NCI-H2196 (cell line): ENCODE results near the gene HOXD13.
A peak's percentile ranks its signal among the peaks of the same experiment; 100 is the strongest.

Experiments
- DNase-seq: peaks from one replicate; lab custom pipeline; 2025; ENCODE audit not compliant: unreplicated experiment; lab: John Stamatoyannopoulos, UW

Gene HOXD13

GRCh38 chr2:176092270-176093144 is at the start of gene HOXD13:
TSS of gene HOXD13 (plus strand) at chr2:176092721. CDS start at chr2:176092891, 170 bp downstream.
- peak; percentile 20 for DNase-seq

DNA sequence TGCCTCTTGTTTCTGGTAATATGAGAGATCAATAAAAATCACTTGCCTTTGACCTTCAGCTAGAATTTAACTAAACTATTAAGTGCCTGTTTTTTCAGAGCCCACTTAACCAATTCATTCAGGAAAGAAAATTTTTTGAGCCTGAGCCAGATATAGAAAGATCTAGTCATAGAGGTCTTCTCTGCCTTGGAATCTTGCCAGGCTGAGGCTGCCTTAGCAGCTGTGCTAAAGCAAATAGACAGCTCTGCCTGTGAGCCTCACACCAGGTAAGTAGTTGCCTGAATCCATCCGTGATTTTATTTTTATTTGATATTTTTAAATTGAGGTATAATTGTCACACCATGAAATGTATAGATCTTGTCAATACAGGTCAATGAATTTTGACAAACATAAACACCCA is 36.1 kb upstream of the HOXD13 start:
- DNase-seq: peak; percentile 76

DNA sequence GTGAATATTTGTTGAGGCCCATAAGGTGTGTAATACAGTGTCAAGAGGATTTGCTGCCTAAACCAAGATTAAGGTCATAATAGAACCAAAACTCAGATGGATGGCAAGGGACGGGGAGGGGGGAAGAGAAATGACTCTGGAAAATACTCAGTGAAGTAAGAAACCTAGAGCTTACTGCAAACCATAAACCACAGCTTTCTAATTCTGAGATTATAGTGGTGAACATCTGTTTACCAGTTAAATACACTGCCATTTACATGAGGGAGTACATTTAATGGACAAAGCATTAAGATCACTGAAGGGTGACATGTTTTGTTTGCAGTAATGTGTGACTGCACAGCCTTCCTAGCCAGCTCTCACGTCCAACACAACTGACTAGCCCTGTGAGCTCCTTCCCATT is 28.6 kb upstream of the HOXD13 start:
- DNase-seq: no peak

DNA sequence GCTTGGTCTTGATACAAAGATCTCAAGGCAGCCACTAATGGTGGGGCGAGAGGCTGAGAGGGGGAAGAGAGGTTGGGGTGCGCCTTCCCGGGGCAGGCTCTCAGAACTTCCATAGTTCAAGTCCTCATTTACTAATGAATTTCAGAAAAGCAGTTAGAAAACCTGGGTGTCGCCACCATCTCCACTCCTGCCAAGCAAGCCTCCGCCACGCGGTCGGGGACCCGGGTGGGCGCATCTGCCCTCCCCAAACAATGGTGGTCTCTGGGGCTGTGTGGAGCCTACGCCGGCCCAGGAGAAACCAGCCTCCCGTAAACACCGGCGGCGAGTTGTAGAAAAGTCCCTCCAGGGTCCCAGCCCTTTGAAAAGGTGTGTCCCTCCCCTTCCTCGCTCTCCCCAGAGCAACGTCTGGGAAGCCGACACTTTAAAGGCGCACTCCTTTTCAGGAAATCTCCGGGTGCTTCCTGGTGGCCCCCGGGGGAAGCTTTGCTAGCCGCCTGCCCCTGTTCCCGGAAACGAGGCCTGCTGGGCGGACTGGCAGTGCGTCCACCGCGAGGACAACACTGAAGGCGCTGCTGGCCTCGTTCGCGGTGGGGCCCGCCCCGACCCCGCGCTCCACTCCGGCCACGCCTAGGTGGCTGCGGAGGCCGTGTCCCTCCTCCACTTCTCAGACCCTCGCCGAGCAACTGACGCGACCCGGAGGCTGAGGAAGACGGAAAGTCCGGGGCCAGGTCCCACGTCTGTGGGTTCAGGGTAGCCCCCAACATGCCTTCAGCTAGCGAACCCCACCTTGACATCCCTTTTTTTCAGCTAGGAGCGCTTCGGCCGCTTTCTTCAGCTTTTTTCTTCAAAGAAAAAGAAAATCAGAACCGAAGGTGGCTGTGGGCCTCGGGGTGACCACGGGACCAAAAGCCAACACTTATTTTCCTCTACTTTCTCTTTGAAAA is 25.6 kb upstream of the HOXD13 start:
- DNase-seq: no peak

DNA sequence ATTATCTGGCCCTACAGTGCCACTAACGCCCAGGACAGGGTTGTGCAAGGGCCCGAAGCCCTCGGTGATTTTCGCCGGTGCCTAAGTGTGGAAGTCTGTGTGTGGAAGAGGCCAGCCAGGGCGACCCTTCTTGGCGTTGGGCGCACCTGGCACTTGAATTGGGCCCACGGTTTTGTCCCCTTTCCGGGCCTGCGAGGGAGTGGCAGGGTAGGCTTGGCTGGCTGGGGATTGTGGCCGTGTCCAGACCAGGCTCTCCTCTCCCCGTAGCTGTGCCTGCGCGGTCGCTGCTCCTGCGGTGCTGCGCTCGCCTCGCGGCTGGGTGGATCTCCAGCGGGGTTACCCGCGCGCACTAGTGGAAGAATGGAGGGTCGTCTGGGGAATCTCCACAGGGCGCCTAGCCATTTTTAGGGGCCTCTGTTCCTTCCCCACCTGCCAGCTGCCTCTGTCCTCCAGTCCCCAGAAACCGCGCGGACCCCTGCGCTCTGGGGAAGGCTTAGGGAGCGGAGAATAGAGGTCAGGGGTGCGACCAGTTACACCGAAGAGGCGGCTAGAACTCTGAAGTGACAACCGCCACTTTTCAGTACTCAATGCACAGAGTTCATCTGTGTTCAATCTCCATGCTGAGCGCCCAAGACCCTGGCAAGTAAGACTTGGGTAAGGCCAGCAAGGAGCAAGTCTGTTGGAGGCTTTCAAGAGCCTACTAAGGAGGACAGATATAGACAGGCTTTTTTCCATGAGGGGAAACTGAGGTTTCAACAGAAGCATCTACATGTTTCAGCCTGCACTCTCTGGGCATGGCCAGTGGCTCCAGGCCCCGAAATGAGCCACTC is 24.7 kb upstream of the HOXD13 start:
- no peak for DNase-seq

- DNase-seq: no peak
These were observed 24.1 kb upstream of the HOXD13 start for GRCh38 chr2:176068419-176068832.

GRCh38 chr2:176071330-176072291 is 20.9 kb upstream of the HOXD13 start:
- DNase-seq: no peak

DNA sequence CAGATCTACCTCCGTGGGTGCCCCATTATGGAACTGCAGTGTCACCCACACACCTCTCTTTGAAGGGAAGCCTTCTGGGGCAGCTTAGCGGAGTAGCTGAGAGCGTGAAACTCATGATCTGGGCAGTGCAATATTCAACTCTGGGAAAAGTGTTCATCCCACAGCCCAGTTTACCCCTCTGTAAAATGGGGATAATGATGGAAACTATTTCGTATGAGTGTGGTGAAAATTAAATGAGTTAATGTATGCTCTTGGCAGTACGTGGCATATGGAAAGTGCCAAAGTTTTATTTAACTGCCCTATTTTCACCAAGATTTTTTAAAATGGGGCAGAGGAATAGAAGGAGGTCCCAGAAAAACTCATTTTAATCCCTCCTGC is 20.2 kb upstream of the HOXD13 start:
- DNase-seq: no peak

DNA sequence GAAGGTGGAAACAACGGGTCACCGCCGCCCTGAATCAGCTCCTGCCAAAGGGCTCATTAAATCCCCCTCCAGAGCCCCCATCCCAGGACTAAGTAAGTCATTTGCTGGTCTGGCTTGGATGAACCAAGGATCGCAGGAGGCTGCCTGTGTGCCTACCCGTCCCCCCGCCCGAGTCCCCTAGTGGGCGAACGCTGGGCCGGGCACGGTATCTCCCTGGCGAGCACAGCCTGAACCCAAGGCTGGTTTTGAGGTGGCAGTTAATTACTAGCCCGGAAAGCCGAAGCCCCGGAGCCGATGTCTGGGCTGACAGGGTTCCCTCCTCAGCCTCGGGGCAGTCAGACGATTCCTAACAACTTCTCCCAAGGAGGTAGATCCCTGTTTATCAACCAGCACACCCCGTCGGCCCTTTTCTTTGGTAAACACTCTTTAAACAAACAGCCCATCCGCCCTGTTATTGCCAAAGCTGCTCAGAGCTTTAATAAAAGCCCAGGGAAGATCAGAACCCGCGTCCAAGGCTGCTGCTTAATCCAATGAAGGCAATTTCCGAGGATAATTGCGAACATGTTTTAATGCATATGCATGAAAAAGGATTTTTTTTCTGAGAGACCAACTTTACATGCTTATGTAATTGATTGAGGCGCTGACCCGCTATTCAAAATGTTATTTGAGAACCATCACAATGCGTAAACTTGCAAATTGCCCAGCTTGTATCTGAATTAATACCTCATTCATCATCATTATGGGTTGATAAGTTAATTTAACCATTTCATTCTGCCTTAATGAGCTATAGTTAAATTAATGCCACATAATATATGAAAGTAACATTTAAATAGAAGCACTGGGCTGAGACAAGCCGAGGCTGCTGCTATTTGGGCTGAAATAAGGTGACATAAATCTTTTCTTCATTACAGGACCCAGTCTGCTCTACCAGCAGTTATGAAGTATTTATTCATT is 19.3 kb upstream of the HOXD13 start:
- DNase-seq: no peak

DNA sequence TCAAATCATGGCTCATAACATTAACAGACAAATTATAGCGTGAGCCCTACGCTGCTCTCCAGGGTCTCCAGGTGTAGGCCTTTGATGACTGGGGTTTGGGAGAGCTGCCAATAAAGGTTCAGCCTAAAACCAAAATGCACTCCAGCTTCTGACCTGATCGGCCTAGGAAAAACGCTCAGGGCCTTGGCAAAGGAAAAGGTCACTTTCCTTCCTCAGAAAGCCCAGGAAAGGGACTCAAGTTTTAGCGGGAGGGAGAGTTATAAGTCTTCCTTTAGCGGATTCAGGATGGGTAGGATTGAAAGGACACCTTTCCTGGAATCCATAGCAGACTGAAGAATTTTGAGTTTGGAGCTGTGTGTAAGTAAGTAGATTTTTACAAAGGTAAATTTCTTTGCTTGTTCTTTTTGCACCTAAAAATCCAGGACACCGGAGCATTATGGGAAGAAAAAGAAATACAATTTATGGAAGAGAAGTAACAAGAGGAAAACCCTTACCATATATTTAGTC is 17.5 kb upstream of the HOXD13 start:
- no peak for DNase-seq

- DNase-seq: no peak
These were observed 17.0 kb upstream of the HOXD13 start for GRCh38 chr2:176075481-176075880.

DNA sequence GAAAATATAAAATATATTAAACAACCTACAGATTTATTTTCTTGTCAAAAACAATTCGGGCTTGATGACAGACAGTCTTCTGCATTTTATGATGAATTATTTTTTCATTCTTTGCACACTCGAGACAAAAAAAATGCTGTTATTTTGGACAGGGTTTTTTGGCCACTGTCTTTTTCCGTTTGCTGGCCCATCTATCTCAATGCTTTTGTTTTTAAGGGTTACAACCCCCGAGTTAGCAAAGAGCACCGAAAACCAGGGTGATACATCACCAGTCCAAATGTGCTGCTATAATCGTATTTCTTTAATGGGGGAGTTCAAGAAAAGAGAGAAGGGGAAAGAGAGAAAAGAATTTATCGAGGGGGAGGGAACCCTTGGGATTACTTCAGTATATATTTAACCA is 16.5 kb upstream of the HOXD13 start:
- no peak for DNase-seq

DNA sequence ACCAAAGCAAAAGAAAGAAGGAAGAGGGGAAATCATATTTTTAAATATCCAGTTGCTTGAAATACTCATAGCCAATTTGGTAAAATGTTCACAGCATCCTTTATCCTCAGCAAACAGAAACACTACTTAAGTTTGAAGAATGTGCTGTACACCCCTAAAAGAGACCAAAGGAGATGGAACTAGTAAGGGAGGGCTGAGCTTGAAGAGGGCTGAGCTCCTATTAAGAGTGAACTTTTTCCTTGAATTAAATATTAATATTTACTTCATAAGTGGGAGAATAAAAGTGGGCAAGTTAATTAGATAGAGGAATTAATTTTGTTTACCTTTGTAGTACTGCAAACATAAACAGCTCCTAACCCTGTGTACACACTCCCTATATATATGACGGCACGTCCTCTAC is 15.7 kb upstream of the HOXD13 start:
- DNase-seq: no peak

GRCh38 chr2:176078541-176079284 is 13.8 kb upstream of the HOXD13 start:
- DNase-seq: no peak

GRCh38 chr2:176079285-176079830 is 13.2 kb upstream of the HOXD13 start:
- DNase-seq: no peak

- DNase-seq: no peak
These were observed 12.5 kb upstream of the HOXD13 start for GRCh38 chr2:176079831-176080539.
